HG02798 (cell line): ENCODE measurements around the gene FOXP4.

Source experiments
- ATAC-seq: cut with Tn5 transposase; IDR thresholded peaks from one replicate; pipeline ENCODE4 v1.9.1; 2021; ENCODE audit warnings: mild to moderate bottlenecking; ENCODE audit not compliant: unreplicated experiment, poor library complexity

Gene FOXP4

DNA sequence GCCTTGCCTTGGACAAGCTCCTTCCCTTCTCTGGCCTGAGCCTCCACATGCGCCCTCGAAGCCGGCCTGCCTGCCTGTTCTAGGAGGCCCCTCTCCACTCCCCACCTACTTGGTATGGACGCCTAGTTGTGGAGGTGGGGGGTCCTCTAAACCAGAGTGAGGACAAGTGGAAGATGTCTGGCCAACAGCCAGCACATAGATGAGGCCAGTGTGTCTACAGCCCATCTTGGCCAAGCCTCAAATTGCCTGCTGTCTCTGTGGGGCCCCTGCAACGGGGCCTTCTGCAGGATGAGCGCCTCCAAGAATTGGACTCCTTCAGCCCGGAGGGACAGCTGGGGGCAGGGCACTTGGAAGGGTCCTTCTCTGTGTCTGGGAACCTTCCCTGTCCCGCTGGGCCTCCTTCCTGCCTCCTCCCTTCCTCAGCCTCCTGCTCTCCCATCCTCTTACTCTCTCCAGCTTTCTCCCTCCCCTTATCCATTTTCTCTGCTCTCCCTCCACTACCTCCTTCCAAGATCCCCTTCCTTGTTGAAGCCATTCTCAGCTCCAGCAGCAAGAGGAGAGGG is 93.7 kb downstream of the FOXP4 start:
- ATAC-seq: no peak

DNA sequence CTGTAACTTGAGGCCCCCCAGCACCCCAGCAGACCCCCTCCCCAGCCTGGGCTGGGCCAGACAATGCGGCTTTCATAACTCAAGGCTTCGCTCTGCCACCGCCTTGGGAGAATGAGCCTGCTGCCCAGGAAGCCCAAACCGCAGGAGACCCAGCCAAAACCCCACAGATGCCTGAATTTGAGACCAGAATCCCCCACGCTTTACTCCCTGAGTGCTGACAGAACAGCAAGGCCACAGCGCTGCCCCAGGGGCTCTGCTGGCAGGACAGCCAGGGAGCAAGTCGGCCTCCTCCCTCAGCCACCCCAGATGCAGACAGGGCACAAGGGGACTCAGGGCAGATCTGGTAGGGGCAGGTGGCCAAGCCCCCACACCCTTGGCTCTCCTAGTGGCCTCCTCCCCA is 94.2 kb downstream of the FOXP4 start:
- ATAC-seq: no peak

DNA sequence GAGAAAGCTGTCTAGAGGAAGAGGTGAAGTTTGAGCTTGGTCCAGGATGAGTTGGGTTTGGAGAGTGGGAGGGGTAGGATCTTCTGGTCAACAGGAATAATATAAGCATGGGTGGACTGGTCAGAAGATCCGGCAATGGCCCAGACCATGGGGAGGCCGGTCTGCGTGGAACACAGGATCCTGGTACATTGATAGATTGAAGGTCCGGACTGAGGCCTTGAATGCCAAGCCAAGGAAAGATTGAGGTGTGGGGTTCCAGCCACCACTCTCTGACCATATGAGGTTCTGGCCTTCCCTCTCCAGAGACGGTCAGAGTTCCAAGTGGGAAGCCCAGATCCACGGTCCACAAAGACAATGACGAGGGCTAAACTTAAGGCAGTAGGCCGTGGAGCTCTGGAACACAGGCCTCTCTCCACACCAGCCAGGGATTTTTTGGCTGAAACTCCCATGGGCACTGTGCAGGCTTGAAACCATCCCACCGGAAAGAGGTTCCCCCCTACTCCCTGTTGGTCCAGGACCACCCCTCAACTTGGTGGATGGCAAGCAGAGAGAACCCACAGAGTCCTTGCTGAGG is 95.3 kb downstream of the FOXP4 start:
- ATAC-seq: no peak

DNA sequence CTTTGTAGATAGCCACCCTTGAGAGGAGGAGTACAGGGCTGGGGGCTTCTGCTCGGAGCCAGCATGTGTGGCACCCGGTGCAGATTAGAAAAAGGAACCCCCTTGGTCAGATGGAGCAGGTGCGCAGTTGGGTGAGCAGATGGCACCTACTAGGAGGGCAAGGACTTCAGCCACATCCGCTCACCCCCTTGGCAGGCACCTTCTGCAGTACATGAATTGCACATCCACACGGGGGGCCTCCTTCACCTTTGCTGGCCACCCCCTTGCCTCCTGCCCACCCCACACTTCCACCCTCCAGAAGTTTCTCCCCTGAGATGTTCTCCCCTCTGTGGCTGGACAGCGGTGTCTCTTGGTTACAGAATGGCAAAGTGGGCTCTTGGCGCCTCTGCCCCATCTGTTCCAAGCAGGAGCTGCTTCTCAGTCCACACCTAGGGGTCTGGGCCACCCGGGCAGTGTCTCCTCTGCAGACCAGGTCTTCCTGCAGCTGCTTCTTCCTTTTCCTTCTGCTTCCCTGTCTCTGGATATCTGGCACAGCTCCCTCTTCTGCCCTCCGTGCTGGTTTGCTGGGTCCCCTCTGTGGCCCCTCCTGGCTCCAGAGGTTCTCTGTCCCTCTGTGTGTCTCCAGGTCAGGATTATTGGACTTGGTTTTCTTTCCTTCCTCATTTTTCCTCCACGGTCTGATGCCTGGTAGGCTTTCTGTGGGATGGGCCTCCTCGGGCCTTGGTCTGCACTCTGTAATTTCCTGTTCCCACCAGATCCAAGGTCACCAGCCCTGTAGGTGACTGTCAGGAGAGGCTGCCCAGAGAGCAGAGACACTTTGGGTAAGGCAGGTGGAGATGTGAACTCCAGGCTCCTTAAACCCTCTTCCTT is 96.1 kb downstream of the FOXP4 start:
- no peak for ATAC-seq

DNA sequence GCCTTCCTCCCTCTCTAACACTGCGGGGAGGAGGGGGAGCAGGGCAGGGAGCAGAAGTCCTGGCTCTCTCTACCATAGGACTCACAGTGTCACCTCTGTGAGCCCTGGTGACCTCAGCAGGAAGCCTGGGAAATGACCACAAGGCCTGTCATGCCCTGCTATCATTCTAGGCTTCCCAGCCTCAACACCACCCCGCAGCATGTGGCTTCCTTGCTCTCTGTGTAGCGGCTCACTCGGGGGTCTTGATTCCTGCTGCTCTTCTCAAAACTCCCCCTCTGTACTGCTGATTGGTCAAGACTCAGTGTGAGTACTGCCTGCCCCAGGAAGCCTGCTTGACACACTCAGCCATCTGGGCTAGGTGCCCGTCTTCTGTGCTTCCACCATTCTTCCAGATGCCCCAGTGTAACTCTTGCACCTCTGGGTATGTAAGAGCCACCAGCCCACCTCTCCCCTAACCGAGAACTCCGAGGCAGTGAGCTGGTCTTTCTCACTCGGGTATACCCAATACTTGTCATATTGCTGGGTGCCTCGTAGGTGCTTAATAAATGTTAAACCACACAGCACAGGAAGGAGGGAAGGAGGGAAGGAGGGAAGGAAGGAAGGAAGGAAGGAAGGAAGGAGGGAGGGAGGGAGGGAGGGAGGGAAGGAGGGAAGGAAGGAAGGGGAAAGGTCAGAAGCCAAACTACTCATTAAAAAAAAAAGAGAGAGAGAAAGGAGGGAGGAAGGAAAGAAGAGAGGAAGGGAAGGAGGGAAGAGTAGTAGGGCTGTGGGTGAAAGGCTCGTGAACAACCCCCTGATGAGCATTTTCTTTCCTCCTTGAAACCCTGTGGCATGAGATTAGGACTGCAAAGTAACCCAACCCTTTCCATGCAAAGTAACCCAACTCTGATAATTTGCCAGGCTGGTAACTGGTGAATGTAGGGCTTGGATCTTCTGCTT is 97.0 kb downstream of the FOXP4 start:
- ATAC-seq: no peak

DNA sequence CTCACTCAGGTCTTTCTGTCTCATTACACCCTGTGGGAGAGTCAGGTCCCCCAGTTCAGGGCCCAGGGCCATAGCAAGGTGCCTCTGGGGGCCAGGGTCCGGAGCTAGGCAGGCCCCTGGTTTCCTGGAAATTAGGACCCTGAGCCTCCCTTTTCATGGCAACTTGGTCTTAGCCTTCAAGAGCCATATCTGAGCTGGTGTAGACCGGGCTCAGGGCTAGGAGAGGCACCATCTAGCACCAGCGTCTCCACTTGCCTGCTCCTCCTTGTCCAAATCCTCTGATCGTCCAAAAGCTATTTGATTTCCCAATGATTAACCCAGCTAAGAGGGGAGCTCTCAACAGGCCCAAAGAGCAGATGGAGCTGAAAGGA is 97.7 kb downstream of the FOXP4 start:
- ATAC-seq: no peak

DNA sequence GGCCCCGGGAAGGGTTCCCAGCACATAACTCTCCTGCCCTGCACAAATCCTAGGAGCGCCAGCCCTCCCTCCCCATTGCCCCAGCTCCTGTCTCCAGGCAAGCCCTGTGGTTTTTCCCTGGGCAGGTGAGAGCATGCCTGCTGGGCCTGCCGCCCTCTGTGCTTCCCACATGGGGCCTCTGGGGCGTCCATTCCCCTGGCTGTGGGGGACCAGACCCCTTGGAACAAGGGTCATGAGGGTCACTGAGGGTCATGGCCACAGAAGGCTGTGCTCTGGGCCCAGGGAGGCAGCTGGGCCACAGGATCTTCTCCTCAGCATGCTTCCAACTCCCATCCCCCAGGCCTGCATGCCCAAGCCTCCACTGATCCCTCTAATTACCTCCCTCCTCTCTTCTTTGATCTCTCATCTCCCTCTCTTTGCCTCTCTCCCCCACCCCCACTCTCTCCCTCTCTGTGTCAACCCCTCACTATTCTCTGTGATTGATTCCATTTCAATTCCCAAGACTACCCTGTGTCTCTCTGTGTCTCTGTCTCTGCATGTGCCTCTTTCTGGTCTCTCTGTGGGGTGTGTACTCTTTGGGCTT is 98.2 kb downstream of the FOXP4 start:
- no peak for ATAC-seq

DNA sequence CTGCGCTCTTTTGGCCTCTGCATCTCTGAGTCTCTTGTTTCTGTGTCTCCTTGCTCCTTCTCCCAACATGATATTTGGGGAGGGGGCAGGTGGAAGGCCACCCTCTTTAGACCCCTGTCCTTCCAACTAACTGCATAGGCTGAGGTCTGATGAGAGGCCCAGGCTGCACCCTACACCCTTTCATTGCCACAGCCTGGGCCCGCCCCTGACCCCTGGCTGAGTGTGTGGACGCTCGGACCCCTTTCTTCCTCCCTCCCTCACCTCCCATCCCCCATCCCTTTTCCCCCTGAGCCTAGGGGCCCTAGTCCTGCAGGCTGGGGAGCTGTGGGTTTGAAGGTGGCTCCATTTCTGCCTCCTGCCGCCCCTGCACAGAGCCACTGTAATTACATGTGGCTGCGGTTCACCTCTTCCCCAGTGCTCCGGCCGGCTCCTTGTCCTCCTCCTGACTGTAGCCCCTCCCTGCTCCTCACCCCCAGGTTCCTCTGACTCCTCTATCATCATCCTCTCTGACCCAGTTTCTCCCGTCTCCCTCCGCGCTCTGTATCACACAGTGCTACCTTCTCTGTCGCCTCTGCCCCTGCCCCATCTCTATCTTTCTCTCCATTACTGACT is 98.9 kb downstream of the FOXP4 start:
- no peak for ATAC-seq

DNA sequence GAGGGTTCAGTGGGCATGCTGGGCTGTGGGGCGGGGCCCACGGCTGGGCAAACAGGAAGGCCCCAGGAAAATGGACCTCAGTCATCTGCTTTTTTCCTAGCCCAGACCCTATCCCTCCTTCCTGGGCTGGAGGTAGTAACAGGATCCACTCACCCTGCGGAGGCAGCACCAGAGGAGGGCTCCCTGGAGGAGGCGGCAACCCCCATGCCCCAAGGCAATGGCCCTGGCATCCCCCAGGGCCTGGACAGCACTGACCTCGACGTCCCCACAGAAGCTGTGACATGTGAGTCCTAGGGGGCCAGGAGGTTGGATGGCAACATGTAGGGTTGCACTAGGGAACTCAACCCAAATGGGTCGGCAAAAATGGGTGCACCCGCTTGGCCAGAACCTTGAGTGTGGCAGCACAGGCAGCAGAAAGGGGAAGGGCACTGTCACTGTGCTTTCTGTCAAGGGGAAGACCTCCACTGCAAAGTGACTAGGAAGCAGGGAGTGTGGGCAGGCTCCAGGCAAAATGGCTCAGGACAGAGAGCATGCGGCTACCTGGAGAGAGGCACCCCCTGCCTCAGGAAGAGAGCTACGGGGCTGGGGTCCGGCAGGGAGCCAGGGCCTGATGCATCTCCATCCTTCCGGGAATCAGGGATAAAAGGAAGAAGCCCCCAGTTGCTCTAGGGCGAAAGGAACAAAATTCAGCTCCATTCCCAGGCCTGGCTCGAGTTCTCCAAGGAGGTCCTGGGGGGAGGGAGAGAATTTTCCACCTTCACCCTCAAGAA is 100.0 kb downstream of the FOXP4 start:
- ATAC-seq: no peak

DNA sequence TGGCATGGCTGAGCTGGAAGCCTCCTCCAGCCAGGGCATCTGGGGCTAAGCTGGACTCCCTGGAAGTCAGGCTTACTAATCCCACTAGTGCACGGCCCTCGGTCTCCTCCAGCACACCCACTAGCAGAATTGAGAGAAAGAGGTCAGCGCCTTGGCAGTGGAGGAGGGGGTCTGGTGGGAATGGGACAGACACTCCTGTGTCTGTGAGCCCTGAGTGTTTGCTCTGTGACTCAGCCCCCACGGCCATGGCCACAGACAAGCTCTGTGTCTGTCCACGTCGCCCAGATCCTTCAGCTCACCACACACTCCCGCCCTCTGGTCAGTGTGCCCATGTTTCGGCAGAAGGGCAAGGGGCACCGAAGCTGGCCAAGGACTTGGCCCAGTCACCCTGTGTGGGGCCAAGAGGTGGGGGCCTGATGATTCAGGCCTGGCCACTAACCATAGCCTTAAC is 100.9 kb downstream of the FOXP4 start:
- ATAC-seq: no peak

DNA sequence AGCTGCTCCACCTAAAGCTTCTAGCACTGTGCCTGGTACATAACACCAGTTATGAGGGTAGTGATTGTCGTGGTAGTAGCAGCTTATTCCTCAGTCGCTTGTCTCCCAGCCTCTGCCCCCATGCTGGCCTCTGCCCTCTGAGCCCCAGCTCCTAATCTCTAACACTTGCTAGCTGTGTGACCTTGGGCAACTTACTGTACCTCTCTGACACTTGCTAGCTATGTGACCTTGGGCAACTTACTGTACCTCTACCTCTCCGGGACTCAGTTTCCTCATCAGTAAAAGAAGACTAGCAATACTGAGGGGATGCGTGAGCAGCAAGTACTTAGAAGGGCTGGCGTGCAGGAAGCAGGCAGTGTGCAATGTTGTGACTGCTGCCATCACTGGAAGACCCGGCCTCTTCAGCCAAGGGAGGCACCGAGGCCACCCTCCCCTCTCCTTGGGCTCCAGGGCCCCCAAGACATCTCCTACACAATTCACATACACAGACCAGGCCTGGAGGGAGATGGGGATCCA is 101.9 kb downstream of the FOXP4 start:
- ATAC-seq: no peak

DNA sequence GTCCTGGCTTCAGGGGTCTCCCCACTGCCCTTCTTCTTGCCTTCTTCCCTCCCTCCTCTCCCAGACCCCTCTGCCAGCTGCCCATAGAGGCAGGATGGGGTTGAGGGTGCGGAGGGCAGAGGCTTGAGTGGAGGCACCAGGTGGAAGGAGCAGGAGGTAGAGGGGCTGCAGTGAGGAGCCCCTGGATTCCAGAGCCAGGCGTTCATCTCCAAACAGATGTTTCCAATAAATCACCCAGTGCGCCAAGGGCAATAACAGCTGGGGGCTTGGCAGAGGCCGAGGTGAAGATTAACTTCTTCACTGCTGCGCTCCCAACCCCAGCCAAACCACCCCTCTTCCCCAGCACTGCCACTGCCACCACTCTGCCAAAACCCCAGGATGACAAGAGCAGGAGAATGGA is 102.7 kb downstream of the FOXP4 start:
- ATAC-seq: no peak

DNA sequence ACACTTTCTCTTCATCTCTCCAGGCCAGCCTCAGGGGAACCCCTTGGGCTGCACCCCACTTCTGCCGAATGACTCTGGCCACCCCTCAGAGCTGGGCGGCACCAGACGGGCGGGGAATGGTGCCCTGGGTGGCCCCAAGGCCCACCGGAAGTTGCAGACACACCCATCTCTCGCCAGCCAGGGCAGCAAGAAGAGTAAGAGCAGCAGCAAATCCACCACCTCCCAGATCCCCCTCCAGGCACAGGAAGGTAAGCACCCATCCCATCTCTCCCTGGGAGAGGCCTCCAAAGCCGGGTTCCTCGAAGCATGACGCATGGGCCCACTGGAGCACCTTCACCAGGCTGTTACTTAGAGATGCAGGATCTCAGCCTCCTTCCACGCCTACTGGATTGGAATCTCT is 103.4 kb downstream of the FOXP4 start:
- no peak for ATAC-seq

DNA sequence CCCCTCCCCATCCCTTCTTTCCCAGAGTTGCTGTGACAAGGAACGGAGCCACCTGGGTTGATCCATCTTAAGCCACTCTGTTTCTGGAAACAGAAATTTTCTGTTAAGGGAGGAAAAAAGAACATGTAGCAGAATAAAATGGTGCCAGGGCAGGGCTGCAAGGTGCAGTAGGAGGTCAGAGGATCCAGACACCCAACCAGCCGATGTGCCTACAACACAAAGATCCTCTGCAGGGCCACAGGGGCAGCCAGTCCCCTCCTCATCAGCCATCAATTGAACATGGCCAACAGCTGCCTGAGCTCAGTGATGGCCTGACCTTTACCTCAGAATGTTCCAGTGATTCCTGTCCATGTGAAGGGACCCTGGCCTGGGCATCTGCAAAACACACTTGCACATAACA is 103.9 kb downstream of the FOXP4 start:
- no peak for ATAC-seq

DNA sequence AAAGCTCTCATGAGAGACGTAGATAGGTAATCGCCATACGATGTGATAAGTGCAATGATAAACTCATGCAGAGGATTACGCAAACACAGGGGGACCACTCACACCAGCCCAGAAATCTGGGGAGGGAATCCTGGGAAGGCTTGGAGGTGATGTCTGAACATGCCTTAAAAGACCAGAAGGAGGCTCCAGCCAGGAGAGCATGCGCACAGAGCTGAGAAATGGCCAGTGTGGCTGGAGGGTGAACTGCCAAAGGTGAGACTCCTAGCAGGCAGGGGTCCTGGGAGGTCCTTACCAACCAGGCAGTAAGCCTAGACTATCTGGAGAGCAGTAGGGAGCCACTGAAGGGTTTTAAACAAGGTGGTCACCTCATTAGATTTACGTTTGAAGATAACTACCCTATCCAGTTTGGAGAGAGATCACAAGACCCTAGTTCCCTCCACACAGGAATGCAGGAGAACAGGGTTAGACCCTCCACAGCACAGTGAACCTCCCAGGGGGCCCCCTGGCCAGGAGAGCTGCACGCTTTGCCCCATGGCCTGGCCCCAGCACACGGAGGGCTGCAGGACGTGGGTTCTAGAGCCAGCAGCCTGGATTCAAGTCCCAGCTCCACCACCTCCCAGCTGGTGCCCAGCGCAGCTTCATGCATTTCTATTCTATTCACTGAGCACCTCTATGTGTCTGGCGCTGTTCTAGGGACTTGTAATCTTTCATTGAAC is 105.2 kb downstream of the FOXP4 start:
- ATAC-seq: no peak
